Ecto neural progenitor cell (in vitro differentiated cells): Measurements from ENCODE around the gene NDUFA3.

Source experiments
- DNase-seq: peaks from one replicate; pipeline ENCODE4 v3.0.0-alpha.2; 2018; ENCODE audit warnings: low spot score

Gene NDUFA3

DNA sequence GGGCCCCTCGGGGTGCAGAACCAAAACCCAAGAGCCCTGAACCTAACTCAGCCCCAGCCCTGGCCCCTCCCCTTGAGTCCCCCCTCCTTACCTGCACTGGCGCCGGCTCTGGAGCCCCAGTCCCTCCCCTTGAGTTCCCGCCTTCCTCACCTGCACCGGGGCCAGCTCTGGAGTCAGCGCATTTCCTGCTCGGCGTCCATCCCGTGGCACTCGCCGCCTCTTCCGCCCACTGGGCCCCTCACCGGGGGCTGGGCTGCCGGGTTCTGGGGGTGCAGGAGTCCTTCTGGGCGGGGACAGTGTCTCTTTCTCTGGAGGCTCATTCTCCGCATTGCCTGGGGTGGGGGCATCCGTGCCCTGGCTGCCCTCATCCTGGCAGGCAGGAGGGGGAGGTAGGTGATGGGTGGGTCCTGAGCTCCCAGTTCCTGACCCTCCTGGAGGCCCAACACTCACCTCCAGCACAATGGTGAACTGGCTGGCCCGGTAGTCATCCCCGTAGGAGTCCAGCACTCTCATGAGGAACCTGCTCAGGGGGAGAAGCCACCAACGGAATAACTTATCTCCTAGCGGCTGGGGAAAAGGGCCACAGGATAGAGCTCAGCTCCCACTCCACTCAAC, 5.3 kb downstream of the NDUFA3 start:
- no peak for DNase-seq

DNA sequence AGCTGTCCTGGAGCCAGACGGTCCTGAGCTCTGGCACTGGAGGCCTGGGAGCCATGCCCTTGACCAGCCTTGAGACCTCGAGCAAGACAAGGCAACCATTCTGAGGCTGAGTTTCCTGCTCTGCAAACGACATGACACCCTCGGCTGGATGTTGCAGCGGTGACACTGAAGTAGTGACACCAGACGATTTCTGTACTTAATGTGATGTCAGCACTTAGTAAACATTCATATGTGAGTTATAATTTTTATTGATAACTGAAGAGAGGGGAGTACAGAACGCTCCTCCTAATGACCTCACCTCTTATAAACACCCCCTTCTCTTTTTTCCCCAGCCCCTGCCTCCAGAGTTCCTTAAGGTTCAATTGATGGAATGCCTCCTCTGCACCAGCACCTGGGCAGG, 5.8 kb downstream of the NDUFA3 start:
- no peak for DNase-seq

DNA sequence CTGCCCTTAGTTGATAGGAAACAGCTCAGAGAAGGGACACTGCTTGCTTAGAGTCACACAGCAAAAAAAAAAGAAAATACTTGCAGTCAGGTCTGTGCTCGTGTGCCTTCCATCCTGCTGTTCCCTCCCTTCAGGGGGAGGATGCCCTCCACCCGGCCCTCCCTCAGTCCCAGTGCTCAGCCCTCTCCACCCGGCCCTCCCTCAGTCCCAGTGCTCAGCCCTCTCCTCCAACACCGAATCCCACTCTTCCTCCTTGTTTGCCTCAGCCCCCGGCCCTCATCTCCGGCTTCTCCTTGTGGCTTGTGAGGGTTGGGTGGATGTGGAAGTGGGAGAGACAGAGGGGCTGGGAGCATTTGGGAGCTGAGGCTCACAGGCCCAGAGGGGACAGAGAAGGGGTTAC, 7.0 kb downstream of the NDUFA3 start:
- DNase-seq = no peak

DNA sequence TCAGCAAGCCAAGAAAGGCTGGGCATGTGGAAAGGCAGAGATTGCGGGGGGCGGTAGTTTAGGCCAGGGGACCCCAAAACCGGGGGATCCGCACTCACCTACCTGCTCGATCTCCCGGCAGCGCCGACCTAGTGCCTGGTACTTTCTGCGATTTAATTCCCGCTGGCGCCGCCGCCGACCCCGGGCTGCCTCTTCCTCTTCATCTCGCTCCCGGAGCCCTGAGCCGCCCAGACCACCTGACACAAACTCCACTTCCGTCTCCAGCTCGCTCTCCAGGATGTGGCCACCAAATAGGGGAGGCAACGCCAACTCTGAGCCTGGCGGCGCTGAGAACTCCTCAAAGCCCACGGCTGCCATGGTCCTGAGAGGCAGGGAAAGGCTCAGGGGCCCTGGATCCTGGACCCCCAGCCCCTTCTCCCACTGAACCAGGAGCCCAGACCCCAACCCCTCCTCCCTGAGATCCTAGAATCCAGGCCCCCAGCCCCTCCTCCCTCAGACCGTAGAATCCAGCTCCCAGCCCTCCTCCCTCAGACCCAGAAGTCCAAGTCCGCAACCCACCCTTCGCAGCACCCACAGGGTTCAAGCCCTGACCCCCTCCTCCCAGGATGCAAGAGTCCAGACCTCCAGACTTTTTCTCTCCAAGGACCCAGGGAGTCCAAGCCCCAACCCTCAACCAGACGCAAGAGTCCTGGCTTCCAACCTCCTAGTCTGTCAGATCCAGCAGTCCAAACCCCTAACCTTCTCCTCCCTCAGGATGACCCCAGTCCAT, 11.9 kb downstream of the NDUFA3 start:
- peak; percentile 57 for DNase-seq

DNA sequence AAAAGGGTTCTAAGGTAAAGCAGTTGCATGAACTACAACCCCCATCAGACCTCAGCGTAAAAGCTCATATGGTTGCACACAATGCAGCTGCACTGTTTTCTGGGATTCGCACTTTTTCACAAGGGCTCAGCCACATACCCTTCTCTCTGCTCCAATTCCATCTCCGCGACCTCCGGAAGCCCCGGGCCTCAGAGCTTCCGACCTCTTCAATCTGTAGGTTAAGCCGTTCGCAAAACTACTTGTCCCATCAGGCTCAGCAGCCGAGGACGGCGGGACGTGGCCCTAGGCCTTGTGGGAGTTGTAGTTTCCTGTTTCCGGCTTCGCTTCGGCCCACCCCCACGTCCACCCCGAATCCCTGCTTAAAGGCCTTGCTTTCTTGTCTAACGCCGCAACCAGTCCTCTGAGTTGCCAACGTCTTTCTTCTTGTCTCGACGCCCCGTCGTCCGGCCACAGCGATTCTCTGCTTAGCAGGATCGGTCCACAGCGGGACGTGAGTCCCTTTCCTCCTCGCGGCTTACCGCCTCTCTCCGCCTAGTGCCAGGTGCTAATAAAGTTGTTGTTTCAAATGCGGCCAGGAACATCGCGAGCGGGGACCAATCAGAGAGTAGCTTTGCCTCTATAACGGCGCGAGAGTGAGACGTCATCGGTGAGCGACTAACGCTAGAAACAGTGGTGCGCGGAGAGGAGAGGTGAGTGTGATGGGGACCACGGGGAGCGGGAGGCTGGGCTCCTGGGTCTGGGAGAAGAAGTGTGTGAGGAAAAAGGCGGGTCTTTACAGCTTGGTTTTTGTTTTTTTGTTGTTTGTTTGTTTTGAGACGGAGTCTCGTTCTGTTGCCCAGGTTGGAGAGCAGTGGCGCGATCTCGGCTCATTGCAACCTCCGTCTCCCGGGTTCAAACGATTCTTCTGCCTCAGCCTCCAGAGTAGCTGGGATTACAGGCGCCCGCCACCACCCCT, 12.7 kb downstream of the NDUFA3 start, which contains the start of the genes PRPF31 and TFPT:
Gene PRPF31 (plus strand): TSS at position 646 of the 955 bp plus-strand sequence. CDS start 2,525 bp downstream, outside the sequence.
Gene TFPT (minus strand): TSS at position 549 of the 955 bp plus-strand sequence. CDS start 388 bp downstream, at position 161.
- DNase-seq = peak; percentile 96

DNA sequence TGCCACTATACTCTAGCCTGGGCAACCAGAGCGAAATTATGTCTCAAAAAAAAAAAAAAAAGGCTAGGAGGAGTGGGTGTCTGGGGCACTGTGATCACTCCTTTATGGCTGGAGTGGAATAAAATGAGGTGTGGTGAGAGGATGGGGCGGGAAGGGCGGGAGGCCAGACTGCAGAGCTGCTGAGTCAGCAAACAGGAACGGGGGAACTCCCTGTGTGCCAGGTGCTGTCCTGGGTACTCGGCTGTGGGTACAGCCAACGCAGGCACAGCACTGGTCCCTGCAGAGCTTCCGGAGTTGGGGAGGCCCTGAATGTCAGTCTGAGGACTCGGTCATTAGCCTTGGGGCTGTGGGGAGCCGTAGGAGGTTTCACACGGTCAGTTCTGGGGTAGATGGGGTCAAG, 18.6 kb downstream of the NDUFA3 start:
- no peak for DNase-seq

DNA sequence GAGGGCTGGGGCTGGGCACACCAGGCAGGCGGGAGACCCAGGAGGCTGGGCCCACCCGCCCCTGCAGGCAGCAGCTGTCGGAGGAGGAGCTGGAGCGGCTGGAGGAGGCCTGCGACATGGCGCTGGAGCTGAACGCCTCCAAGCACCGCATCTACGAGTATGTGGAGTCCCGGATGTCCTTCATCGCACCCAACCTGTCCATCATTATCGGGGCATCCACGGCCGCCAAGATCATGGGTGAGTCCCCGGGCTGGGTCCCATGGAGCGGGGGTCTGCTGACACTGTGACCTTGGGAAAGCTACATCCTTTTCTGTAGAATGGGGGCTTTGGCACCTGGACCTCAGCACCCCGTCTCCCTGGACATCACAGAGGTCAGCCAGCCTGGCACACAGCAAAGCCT, 21.0 kb downstream of the NDUFA3 start:
- DNase-seq = no peak

DNA sequence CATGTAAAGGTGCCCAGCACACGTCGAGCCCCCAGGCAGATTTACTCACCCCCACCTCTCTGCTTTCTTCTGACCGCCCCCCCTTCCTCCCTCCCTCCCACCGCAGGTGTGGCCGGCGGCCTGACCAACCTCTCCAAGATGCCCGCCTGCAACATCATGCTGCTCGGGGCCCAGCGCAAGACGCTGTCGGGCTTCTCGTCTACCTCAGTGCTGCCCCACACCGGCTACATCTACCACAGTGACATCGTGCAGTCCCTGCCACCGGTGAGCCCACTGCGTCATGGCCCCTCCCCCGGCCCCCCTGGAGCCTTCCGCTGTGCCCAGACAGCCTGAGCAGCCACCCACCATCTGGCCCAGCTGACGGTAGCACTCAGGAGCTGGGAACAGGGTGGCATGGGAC, 21.7 kb downstream of the NDUFA3 start:
- no peak for DNase-seq

DNA sequence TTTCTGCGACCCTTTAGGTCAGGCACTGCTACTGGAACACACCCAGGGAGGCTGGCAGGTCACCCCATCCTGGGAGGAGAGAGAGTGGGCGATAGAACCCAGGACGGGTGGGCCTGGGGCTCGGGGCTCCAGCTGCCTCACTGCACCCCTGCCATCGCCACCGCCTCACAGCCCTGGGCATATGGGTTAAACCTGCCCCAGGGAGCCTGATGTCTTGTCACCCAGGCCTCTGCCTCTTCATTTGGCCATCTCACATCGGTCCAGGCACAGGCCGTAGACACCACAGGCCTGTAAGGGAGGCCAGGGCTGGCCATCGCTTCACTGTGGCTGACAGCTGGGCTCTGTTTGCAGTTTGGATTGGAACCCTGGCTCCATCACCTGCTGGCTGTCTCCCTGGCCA, 23.1 kb downstream of the NDUFA3 start:
- no peak for DNase-seq

DNA sequence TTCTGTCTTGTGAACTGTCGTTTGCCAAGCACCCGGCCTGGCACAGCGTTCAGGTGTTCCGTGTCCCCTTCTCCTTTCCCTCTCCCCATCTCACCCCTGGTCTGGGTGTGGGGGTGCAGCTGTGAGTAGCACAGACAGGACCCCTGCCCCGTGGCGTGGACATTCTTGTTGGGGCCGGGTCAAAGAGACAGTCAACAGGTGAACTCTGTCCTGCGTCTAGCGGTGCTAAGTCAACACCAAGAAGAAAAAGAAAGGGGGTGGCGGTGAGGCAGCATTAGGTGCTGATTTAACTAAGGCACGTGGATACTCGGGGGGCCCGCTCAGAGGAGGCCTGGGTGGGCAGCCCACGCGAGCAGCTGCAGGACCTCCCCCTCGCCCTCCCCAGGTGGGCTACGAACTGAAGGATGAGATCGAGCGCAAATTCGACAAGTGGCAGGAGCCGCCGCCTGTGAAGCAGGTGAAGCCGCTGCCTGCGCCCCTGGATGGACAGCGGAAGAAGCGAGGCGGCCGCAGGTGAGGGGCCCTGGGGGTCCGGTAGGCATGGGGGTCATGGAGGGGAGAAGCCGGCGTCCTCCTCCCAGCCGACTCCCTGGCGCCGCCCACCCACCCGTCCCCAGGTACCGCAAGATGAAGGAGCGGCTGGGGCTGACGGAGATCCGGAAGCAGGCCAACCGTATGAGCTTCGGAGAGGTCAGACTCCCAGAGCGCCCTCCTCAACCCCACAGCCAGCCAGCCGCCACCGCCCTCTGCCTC, 25.2 kb downstream of the NDUFA3 start:
- DNase-seq = no peak

DNA sequence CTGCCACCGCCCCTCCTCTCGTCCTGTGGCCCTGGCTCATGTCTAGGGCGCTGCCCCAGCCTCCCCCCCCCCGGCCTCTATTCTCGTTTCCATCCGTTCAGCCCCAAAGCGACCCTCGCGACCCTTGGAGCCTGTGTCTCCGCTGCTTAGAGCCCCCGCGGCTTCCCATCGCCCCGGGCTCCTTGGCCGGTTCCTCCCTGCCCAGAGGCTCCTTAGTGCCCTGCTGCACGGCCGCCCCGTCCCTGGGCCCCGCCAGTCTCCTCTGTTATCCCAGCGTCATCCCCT, 25.7 kb downstream of the NDUFA3 start:
- no peak for DNase-seq

DNA sequence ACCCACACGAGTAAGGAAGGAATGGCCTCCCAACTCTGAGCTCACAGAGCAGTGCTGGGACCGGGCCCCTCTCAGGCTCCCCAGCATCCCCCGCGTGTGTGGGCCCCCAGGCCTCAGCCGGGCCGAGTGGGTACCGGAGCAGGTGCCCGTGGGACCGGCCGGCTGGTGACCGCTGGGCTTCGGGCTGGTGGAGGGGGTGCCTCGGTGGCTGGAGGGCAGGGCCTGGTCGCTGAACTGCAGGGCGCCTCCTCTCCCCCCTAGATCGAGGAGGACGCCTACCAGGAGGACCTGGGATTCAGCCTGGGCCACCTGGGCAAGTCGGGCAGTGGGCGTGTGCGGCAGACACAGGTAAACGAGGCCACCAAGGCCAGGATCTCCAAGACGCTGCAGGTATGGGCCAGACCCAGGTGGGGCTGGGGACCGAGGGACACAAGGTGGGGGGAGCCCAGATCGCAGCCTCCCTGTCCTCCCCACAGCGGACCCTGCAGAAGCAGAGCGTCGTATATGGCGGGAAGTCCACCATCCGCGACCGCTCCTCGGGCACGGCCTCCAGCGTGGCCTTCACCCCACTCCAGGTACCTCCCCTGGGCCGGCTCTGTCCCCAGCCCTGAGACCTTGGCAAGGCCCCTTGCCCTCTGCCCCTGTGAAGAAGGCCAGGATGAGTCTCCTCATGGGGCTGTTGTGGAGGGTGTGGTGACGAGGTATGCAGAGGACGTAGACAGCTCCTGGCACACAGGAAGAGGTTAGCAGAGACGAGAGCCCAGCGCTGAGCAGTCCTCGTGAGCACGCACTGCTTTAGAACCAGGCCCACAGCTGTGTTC, 26.4 kb downstream of the NDUFA3 start:
- DNase-seq = no peak

DNA sequence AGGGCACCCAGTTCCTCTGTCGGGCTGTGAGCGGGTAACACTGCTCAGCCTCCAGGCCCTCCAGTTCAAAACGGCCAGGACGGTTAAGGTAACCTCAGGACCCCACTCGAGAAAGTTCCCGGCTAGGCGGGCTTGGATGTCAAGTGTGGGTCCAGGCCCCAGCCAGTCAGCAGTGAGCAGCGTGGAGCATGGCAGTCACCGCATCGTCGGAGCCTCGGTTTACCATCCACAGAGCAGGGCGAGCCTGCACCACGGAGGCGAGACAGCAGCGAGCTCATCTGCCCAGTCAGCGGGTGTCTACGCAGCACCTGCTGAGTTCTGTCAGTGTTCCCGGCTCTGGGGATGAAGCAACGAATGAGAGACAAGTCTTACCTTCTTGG, 27.0 kb downstream of the NDUFA3 start:
- DNase-seq = no peak

DNA sequence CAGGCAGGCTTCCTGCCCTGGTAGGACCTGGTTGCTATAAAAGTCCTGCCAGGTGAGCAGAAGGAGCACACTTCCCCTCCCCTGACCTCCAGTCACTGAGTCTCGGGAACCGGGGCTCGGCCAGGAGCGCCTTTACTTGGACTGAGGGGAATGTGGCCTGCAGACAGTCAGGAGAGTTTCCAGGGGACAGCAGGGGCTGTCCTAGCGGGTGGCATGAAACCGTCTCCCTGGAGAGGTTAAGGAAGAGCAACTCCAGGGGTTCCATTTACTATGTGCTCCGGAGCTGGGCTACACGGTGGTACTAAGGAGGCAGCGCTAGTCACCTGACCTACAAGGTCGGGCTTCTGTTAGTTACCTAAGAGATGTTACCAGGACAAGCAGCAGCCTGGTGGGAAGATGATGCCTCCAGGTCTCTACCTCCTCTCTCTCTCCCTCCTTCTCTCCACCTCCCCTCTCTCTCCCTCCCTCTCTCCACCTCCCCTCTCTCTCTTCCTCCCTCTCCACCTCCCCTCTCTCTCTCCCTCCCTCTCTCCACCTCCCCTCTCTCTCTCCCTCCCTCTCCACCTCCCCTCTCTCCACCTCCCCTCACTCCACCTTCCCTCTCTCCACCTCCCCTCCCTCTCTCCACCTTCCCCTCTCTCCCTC, 30.8 kb downstream of the NDUFA3 start:
- peak; percentile 92 for DNase-seq

DNA sequence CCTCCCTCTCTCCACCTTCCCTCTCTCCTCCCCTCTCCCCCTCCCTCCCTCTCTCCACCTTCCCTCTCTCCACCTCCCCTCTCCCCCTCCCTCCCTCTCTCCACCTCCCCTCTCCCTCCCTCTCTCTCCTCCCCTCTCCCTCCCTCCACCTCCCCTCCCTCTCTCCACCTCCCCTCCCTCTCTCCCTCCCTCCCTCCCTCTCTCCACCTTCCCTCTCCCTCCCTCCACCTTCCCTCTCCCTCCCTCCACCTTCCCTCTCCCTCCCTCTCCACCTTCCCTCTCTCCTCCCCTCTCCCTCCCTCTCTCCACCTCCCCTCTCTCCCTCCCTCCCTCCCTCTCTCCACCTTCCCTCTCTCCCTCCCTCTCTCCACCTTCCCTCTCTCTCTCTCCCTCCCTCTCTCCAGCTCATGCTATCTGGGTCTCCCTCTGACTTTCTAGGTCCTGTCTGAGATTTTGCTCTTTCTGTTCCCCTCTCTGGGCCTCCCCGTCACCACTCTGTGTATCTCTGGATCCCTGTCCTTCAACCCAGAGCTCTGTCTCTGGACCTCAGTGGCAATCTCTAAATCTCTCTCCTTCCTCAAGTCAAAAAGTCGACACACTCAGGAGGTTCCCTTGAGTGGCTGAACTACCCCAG, 31.4 kb downstream of the NDUFA3 start:
- no peak for DNase-seq

DNA sequence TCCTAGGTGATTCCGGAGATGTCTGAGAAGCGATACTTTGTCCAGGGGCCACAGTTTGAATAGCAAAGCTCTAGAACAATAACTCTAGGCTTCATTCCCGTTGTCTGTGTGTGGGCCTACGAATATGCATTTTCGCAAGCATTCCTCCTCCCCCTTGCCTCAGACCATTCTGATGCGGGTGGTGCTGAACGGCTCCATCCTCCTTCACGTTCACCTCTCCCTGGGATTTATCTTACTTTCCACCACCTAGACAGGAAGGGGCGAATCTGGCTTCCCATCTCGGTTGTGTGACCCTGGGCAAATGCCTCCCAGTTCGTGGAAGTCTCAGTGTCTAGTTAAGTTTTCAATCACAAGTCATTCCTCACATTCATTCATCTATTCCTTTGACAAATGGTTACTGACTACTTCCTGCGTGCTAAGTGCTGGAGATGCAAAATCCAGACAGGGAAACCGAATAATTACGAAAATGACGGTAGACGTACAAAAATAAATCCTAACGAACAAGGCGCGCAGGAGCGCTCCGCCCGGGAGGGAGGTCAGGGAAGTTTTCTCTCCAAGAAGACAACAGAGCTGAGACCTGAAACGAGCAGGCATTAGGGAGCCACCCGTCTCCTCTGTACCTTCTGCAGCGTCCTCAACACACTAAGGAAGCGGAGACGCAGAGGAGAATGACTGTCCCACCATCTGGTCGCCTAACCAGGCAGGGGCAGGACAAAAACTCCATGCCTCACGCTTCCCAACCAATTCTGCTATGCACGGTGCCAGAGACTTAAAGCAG, 33.6 kb downstream of the NDUFA3 start:
- peak; percentile 54 for DNase-seq

DNA sequence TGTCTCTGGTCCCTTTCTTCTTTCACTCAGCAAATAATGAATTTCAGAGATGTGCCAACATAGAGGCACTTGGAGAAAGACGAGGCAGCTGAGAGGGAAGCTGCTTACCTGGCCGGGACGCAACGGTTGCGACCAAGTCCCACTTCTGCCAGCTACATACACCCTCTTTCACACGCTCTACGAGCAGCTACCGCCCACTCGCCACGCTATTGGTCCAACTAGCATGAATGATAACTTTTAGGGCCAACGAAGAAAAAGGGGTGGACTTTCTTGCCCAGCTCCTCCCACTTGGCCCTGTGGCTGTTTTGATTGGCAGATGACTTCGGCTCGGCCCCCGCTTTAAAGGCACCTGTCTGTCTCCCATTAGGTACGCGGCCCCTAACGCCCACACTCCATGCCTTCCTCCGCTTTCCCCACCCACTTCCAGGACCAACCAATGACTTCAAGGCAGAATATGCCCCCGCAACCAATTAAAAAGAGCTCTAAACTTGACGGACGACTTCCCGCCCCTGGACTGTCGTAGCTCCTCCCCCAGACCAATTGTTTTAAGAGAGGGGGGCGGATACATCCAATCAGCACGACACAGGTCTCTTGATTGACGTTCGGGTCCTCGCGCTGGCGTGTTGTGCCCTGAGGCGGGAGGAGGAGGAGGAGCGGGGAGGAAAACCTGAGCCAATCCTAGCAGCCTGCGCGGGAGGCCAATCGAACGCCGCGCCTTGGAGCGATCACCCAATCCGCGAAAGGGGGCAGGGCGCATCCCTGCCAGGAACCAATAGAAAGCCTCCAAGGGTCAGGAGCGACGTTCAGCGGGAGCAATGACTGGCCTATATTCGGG, 34.4 kb downstream of the NDUFA3 start:
- peak; percentile 100 for DNase-seq

DNA sequence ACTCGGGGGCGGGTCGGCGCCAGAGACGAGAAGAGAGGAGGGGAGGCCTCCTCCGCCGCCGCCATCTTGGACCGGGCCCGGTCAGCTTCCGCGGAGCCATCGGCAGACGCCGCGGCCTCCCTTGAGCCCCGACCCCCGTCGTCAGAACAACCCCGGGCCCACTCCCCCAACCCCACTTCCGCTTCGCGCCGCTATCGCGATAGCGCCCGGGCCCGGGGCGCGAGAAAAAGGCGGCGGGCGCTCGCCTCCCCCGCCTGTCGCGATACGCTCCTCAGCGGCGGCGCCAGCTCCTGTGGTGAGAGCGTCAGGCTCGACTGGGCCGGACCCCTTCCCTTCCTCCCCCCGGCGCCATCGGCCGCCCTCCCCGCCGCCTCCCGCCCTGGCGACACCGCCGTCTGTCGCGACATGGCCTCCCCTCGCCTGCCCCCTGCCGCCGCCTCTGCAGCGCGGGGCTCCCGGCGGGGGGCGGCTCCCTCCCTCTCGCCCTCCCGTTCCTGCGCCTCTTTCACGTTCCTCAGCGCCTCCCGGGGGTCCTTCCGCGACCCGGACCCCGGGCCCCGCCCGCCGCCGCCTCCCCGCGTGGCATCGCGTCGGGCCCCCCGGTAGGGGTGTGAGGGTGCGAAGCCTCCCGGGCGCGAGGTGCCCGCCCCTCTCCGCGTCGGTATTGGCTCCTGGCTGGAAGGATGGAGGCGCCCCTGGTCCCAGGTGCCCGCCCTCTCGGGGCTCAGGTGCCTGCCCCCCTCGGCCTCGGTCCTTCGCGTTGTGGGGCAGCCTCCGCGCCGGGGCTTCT, 35.2 kb downstream of the NDUFA3 start, which contains the start of gene CNOT3:
Gene CNOT3 (plus strand): TSS at position 64 of the 790 bp plus-strand sequence. CDS start 5,217 bp downstream, outside the sequence.
- DNase-seq = peak; percentile 65
